Stromal cell of bone marrow (primary cell): ENCODE measurements around the gene EPHA6.
"Not testable (repeated sequence)": the region's sequence is repeated elsewhere in the genome, so short reads cannot be mapped to it uniquely, and the experiment has no call there.

Experiments used
- DNase-seq: peaks from one replicate; pipeline ENCODE4 v3.0.0-alpha.2; 2012; ENCODE audit warnings: low read depth

Gene EPHA6

DNA sequence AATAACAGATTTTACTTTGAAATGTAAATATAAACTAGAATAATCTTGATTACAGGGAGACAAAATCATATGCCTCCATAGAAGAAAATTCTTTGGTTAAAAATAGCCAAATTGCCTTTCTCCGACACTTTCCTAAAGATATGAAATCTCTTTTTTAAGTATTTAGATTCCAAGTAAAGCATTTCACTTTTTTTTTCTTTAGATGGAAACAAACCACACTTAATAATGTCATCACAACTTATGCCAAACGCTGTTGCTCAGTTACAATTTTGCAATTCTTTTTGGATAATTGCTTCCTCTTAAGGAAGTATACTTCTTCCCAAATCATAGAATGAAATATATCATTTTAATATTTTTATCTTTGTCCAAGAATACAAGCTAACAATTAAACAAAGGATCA, 656.1 kb downstream of the EPHA6 start:
- DNase-seq: no peak

DNA sequence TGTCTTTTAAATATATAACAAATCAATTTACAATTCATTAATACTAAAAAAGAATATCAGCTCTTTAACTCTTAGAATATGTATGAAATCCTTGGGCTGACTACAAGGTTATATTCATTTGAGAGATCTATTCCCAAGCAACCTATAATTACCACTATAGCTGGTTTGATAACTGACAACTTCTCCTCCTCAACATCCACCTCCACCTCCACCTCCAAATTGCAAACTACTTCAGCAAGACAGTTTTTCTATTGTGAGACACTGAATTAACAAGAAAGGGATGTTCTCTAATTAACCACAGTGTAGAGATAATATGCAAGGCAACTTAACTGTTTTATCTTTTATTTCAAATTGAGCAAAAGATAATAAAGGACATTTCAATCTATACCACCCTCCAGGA, 665.3 kb downstream of the EPHA6 start:
- no peak for DNase-seq

DNA sequence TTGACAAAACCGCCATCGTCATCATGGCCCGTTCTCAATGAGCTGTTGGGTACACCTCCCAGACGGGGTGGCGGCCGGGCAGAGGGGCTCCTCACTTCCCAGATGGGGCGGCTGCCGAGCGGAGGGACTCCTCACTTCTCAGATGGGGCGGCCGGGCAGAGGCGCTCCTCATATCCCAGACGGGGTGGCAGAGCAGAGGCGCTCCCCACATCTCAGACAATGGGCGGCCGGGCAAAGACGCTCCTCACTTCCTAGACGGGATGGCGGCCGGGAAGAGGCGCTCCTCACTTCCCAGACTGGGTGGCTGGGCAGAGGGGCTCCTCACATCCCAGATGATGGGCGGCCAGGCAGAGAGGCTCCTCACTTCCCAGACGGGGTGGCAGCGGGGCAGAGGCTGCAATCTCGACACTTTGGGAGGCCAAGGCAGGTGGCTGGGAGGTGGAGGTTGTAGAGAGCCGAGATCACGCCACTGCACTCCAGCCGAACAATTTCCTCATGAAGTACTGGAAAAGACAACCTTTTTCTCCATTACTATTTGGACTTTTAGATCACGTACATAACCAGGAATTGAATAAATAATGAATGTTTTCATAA, 666.4 kb downstream of the EPHA6 start:
- DNase-seq: not testable (repeated sequence)

- no peak for DNase-seq
Measured at GRCh38 chr3:97481416-97481815, 667.0 kb downstream of the EPHA6 start.

DNA sequence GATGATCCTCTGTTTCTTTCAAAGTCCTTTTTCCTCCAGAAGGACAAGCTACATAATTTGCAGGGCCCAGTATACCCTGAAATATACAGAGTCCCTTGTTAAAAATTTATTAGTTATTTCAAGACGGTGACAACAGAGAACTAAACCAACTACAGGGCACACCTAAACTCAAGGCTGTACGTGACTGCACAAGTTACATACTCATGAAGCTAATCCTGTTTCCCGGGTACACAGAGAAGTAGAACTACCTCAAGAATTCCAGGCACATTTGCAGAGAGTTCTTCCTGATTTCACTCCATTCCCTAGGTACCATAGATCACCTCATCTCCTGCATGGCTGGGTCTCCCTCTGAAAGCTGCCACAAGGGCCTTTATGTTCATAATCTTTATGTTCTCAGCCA, 670.8 kb downstream of the EPHA6 start:
- no peak for DNase-seq

- no peak for DNase-seq
Measured at GRCh38 chr3:97487587-97487986, 673.2 kb downstream of the EPHA6 start.

DNA sequence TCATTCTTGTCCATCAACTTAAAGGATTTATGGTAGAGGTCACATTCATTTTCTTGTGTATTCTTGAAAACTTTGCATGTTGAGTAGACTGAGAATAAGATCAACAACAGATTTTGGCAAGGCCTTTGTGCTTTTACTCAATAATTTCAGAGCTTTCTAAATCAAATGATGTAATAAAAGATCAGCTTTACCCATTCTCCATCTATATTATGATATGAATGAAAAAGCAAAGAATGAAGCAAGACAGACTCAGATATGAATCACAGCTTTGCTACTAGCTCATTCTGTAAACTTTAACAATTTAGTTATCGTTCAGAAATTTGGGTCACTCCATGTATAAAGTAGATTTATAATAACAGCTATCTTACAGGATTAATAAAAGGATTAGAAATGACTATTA, 674.3 kb downstream of the EPHA6 start:
- DNase-seq: no peak

GRCh38 chr3:97495896-97496295, 681.5 kb downstream of the EPHA6 start:
- no peak for DNase-seq

GRCh38 chr3:97497138-97497537, 682.7 kb downstream of the EPHA6 start:
- no peak for DNase-seq

GRCh38 chr3:97504463-97504862, 690.1 kb downstream of the EPHA6 start:
- no peak for DNase-seq

- DNase-seq: no peak
Measured at GRCh38 chr3:97510795-97511194, 696.4 kb downstream of the EPHA6 start.

DNA sequence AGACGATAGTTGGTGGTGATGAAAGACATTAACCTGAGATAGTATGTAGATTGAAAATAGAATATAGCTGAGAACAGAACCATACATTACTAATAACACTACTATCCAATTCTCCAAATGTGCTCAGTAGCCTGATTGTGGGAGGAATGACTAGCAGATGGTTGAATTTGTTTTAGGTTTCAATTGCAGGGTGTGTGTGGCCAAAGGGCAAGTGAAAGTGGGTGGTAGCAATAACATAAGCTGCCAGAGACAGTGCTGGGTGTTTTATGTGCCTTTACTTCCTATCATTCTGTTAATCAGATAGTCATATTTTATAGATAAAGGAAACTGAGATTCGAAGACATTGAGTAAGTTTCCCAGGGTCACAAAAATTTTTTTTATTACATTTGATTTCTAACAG, 700.7 kb downstream of the EPHA6 start:
- DNase-seq: no peak

DNA sequence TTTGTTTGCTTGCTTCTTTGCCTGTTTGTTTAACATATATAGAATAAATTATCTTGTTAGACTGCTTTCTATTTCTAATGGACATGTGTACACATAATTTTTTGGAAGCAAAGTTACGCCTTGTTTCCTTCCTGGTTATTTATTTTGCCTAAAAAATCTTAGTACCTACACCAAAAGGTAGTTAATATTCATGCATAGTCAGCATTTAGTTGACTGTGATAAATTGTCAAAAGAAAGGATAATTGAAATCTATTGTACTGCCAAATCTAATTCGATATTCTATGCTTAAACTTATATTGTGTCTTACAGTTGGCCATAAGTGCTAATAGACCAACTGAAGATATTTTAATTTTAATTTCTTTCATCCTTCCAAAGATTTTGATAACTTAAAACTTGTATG, 716.3 kb downstream of the EPHA6 start:
- no peak for DNase-seq

GRCh38 chr3:97547573-97547972, 733.2 kb downstream of the EPHA6 start:
- DNase-seq: not testable (repeated sequence)

DNA sequence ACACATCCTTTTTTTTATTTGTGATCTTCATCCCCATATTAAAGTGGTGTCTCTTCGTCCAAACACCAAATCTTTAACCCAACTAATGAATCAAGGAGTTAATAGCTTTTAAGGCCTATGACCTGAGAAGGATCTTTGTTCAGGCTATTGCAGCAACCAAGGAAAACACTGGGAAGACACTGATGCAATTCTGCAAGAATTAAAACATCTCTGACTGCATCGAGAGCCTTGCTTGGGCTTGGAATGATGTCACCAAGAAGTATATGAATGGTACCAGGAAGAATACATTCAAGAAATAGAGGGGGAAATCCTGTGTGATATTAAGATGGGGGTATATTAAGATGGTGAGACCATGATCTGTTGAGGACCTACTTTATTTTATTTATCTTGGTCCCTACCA, 736.0 kb downstream of the EPHA6 start:
- no peak for DNase-seq

DNA sequence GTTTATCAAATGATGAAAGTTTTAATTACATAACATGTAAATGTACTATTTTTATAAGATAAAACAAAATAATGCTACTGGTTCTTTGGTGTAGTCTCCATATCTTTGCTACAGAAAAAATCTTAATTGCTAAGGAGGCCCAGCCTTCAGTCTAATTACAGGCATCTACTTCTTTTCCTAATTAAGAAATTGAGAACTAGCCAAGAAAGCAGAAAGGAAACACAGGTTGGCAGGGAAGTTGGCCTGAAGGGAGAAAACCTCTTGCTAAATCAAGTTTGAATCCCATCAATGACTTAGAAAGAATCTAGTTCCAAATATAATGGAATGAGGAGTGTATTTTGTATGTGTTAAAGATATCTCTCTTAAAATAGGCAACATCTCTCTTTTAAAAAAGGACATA, 737.8 kb downstream of the EPHA6 start:
- no peak for DNase-seq

DNA sequence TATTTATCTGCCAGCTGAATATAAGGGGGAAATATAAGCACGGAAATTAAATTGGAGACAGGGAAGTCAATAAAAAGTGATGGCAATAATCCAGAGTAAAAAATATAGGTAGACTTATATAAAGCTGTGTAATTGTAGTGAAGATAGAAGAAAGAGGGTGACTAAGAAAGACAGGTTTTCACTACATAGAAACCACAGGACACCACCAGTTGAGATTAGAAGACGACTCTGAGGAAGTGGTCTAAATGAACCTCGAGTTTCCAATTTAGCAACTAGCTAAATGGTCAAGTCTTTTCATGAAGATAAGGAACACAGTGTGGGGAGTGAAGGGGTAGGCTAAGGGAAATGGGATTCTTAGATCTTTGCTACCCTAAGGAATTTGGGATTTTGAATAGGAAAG, 761.3 kb downstream of the EPHA6 start:
- DNase-seq: no peak

DNA sequence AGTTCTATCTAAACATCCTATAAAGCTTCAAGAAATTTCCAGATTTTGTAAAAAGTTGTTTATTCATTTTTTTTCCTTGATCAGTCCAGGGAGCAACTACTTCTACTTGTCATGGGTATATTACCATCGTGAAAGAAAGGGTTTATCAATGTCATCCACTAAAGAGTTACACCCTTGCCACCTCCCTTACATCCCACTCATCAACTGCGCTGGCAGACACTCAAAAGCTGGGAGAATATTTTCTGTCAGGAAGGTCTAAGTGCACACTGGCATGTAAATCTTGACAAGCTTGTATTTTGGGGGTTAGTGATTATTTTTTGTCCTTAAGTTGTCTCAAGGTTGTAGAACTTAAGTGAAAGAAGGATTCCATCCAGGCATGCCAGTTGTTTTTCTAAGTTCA, 761.8 kb downstream of the EPHA6 start:
- DNase-seq: no peak

- no peak for DNase-seq
Measured at GRCh38 chr3:97579365-97579764, 765.0 kb downstream of the EPHA6 start.

GRCh38 chr3:97610626-97611025, 796.2 kb downstream of the EPHA6 start:
- DNase-seq: no peak

GRCh38 chr3:97612632-97613031, 798.2 kb downstream of the EPHA6 start:
- no peak for DNase-seq

- no peak for DNase-seq
Measured at GRCh38 chr3:97613139-97613538, 798.7 kb downstream of the EPHA6 start.

- DNase-seq: not testable (repeated sequence)
Measured at GRCh38 chr3:97620514-97620913, 806.1 kb downstream of the EPHA6 start.

- DNase-seq: no peak
Measured at GRCh38 chr3:97636465-97636864, 822.1 kb downstream of the EPHA6 start.

DNA sequence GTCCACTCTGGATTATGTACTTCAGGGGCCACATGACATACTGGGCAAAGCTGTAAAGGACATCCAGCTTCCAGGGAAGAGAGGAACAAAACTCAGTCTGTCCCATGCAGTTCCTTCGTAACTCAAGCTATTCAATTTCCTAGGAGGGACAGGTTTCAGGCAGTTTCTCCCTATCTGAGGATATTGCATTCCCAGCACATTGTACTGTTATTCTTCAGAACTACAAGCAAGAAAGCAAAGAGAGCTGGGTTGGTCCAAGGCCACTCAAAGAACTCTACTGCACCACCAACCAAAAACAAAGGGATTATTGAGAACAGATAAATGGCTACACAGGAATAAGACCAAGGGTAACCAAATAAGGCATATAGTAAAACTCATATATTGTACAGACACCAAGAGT, 832.5 kb downstream of the EPHA6 start:
- no peak for DNase-seq
